CD4-positive, alpha-beta T cell treated with Interleukin-10 for 1 hour (primary cell): Measurements from ENCODE around the gene PROKR2.

Experiments used
- DNase-seq: peaks from one replicate; pipeline ENCODE4 v3.0.0-alpha.2; 2020

The PROKR2 gene

GRCh38 chr20:5316188-5317158 lies at the start of gene PROKR2:
PROKR2 (minus strand) TSS chr20:5316954; CDS start chr20:5314369, 2,585 bp downstream.
- DNase-seq, result no peak

DNA sequence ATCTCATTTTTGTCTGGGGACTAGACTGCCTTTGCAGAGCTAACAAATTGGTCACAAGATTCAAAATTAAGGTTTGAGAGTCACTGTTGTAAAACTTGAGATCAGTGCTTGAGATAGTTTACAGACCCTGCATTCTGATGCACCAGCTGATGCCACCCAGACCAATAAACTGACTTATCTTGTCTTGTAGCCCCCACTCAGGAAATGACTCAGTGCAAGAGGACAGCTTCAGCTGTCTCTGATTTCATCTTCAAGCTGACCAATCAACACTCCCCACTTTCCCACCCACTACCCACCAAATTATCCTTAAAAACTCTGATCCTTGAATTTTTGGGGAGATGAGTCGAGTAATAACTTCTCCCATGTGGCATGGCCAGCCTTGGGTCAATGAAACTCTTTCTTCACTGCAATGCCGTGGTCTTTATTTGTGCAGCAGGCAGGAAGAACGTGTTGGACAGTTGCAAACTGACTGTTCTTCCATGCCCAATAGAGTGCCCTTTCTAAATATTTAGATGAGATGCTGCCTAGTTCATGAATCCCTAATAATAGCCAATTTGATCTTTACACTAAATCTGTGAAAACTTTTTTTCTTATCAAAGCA lies 48.3 kb upstream of the PROKR2 start:
- DNase-seq, result no peak

GRCh38 chr20:5364136-5364821 lies 47.5 kb upstream of the PROKR2 start:
- no peak for DNase-seq

GRCh38 chr20:5362771-5363170 lies 46.0 kb upstream of the PROKR2 start:
- no peak for DNase-seq

DNA sequence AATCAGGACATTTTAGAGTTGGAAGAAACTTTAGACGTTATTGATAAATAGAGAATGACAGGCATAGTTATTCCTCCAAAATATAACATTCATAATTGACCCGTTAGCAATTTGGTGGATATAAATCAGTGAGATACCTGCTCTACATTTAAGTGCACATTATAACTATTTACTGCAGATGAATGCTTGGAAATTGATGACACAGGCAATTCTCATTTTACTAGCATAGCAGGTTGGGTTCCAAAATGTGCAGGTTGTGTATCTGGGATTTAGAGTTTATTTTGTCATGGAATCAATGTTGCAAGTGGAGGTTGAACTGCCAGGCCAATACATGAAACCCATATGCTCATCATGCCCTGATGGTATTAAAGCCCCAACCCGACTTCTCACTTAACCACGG lies 44.4 kb upstream of the PROKR2 start:
- DNase-seq, result no peak

DNA sequence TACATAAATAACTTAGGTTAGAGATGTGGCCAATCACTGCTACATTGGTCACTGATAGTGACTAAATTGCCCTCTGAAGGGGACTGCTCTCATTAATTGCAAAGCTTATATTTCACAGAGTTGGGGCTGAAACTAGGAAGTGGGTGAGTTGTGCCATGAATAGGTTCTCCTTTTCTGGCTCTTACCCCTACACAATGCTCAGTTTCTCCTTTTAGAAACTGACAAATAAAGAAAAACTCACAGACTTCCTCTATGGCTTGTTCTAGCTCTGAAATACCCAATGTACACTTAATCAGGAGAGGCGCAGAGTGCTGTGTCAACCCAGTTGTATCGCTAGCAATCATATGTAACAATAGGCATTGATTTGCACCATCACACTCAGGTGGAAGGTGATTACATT lies 41.2 kb upstream of the PROKR2 start:
- no peak for DNase-seq

GRCh38 chr20:5356941-5357340 lies 40.2 kb upstream of the PROKR2 start:
- DNase-seq, result no peak

- no peak for DNase-seq
Observed at GRCh38 chr20:5354901-5355300, 38.1 kb upstream of the PROKR2 start.

- DNase-seq, result no peak
Observed at GRCh38 chr20:5353624-5354496, 37.1 kb upstream of the PROKR2 start.

DNA sequence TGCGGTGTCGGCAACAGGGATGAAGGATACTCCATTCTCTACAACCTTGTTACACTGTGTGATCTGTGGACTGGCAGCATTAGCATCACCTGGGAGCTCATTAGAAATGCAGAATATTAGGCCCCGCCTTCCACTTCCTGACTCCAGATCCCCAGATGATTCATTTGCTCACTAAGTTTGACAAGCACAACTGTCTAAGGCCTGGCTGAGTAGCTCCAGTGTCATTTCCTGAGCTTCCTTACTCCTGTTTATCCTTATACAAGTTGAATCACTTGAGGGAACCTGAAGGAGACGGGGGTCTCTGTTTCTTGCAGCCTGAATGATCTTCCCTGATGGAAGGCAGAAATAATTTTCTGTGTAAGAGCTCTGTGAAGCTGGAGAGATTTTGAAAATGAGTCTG lies 32.7 kb upstream of the PROKR2 start:
- no peak for DNase-seq

- DNase-seq, result no peak
Observed at GRCh38 chr20:5342021-5342420, 25.3 kb upstream of the PROKR2 start.

- DNase-seq, result no peak
Observed at GRCh38 chr20:5331340-5331739, 14.6 kb upstream of the PROKR2 start.

GRCh38 chr20:5328268-5328667 lies 11.5 kb upstream of the PROKR2 start:
- DNase-seq, result no peak

- no peak for DNase-seq
Observed at GRCh38 chr20:5327356-5327755, 10.6 kb upstream of the PROKR2 start.

GRCh38 chr20:5315807-5316187 lies 957 bp downstream of the PROKR2 start:
- no peak for DNase-seq

DNA sequence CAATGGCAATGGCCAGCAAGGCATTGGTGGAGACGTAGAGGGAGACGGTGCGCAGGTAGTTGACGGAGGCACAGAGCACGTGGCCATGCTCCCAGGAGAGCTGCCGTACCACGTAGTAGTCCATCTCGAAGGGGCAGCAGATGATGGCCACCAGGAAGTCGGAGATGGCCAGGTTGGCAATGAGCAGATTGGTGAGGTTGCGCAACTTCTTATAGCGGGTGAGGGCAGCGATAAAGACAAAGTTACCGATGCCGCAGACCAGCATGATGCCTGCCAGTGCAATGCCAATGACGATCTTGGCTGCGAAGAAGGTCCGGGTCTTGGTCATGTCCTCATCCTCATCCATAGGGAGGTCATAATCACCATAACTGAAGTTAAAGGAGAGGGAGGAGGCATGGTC lies 2.8 kb downstream of the PROKR2 start:
- DNase-seq, result no peak

GRCh38 chr20:5312518-5312917 lies 4.2 kb downstream of the PROKR2 start:
- DNase-seq, result no peak

- no peak for DNase-seq
Observed at GRCh38 chr20:5309971-5310370, 6.8 kb downstream of the PROKR2 start.

DNA sequence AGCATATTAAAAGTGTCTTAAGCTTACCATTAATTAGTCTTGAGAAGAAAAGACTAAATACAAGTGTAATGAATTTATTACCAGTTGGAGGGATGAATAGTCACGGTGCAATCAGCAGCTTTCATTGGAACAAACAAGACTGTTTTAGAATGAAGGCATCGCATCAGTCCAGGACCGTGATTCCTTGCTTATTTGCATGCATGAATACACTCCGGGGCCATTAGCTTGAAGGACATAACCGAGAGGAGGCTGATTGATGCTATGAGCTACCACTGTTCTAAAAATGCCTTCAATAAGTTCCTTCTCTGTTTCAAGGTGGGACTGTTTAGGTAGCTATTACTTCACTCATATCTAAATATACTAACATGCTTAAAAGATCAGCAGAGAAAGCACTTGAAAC lies 17.9 kb downstream of the PROKR2 start:
- no peak for DNase-seq

- no peak for DNase-seq
Observed at GRCh38 chr20:5297280-5298004, 19.3 kb downstream of the PROKR2 start.

DNA sequence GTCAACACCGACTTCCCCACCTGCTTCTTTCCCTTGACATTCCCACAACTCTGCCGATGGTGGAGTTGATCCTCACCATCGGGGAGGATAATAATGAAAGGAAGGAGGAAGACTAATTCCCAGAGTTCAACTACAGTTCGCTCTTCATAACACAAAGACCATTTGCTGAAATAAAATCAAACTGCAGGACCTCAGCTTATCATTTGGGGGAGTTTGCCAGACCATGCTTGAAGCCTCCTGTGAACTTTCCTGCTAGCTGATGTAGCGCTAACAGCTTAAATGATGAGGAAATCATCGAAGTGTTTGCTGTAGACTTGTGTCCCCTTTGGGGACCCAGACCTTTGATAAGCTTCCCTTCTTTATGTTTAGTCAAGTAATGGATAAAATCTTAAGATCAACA lies 26.2 kb downstream of the PROKR2 start:
- DNase-seq, result no peak

GRCh38 chr20:5282561-5282960 lies 34.2 kb downstream of the PROKR2 start:
- DNase-seq, result no peak
